ENCODE measurements around the gene SHISA5. TPM values are rescaled to one million over a fixed set of nuclear protein-coding genes. Genes with fewer than 3 reads are reported as not detected.

SHISA5 gene
- total RNA-seq, 1 donor from 2014 or later, result 333 TPM

- peaks cover 10% of the 10 kb centered on the region for H3K36me3 Mint-ChIP-seq (ENCODE audit: low read depth, unreplicated experiment)
- H3K4me3 ChIP-seq (ENCODE audit: insufficient read depth, low read depth, low read length), result no peak overlapping the region
- FAIRE-seq, result no peak
- DNase-seq (ENCODE audit: low read depth), result no peak
- no peak overlapping the region for H3K4me2 ChIP-seq (ENCODE audit: low read length)
- H3K9me3 ChIP-seq (ENCODE audit: insufficient read depth, low read depth, low read length), result no peaks in the 10 kb centered on the region
- H3K9ac ChIP-seq (ENCODE audit: low read length), result no peak overlapping the region
- no peak overlapping the region for H3K27ac ChIP-seq (ENCODE audit: low read depth, low read length)
- no peaks in the 10 kb centered on the region for H3K27me3 ChIP-seq (ENCODE audit: insufficient read depth, low read length)
- H3K4me1 Mint-ChIP-seq (ENCODE audit: low read depth, unreplicated experiment), result peaks cover 23% of the 10 kb centered on the region
- H2AFZ ChIP-seq (ENCODE audit: low read depth, low read length), result no peak overlapping the region
- H3K4me3 Mint-ChIP-seq (ENCODE audit: unreplicated experiment), result no peak overlapping the region
- no peaks in the 10 kb centered on the region for H3K36me3 ChIP-seq (ENCODE audit: insufficient read depth, low read length)
- H4K20me1 ChIP-seq (ENCODE audit: insufficient read depth, low read length), result peaks cover 83% of the 10 kb centered on the region
- no peaks in the 10 kb centered on the region for H3K9me3 Mint-ChIP-seq (ENCODE audit: unreplicated experiment)
- H3K79me2 ChIP-seq (ENCODE audit: insufficient read depth, low read length), result peaks cover 40% of the 10 kb centered on the region
- H3K27ac Mint-ChIP-seq (ENCODE audit: unreplicated experiment), result no peak overlapping the region
- H3K4me1 ChIP-seq (ENCODE audit: insufficient read depth, low read length), result peaks cover 27% of the 10 kb centered on the region
- TF ChIP-seq EZH2 (IDR thresholded peaks at IDR 0.05; ENCODE audit: insufficient read depth, low read length) (no peak), CTCF (IDR thresholded peaks at IDR 0.05; ENCODE audit: insufficient read depth, low read depth, low read length) (no peak)
- H3K27me3 Mint-ChIP-seq (ENCODE audit: low read depth, unreplicated experiment), result no peaks in the 10 kb centered on the region
These were observed 81.3 kb downstream of the SHISA5 start for GRCh38 chr3:48422681-48423080.

- H2AFZ ChIP-seq (ENCODE audit: low read depth, low read length), result no peak overlapping the region
- no peaks in the 10 kb centered on the region for H3K9me3 Mint-ChIP-seq (ENCODE audit: unreplicated experiment)
- H3K4me3 Mint-ChIP-seq (ENCODE audit: unreplicated experiment), result no peak overlapping the region
- no peak for DNase-seq (ENCODE audit: low read depth)
- no peaks in the 10 kb centered on the region for H3K36me3 ChIP-seq (ENCODE audit: insufficient read depth, low read length)
- no peak for FAIRE-seq
- peaks cover 10% of the 10 kb centered on the region for H3K36me3 Mint-ChIP-seq (ENCODE audit: low read depth, unreplicated experiment)
- no peak overlapping the region for H3K27ac Mint-ChIP-seq (ENCODE audit: unreplicated experiment)
- no peaks in the 10 kb centered on the region for H3K27me3 Mint-ChIP-seq (ENCODE audit: low read depth, unreplicated experiment)
- peaks cover 19% of the 10 kb centered on the region for H3K4me1 Mint-ChIP-seq (ENCODE audit: low read depth, unreplicated experiment)
- H3K27me3 ChIP-seq (ENCODE audit: insufficient read depth, low read length), result no peaks in the 10 kb centered on the region
- H3K9ac ChIP-seq (ENCODE audit: low read length), result no peak overlapping the region
- TF ChIP-seq EZH2 (IDR thresholded peaks at IDR 0.05; ENCODE audit: insufficient read depth, low read length), result no peak
- TF ChIP-seq CTCF (IDR thresholded peaks at IDR 0.05; ENCODE audit: insufficient read depth, low read depth, low read length), result no peak
- H3K79me2 ChIP-seq (ENCODE audit: insufficient read depth, low read length), result peaks cover 36% of the 10 kb centered on the region
- H4K20me1 ChIP-seq (ENCODE audit: insufficient read depth, low read length), result peaks cover 79% of the 10 kb centered on the region
- peaks cover 23% of the 10 kb centered on the region for H3K4me1 ChIP-seq (ENCODE audit: insufficient read depth, low read length)
- H3K27ac ChIP-seq (ENCODE audit: low read depth, low read length), result no peak overlapping the region
- H3K4me3 ChIP-seq (ENCODE audit: insufficient read depth, low read depth, low read length), result no peak overlapping the region
- no peaks in the 10 kb centered on the region for H3K9me3 ChIP-seq (ENCODE audit: insufficient read depth, low read depth, low read length)
- H3K4me2 ChIP-seq (ENCODE audit: low read length), result no peak overlapping the region
These were observed 81.7 kb downstream of the SHISA5 start for GRCh38 chr3:48422272-48422671.

- Mint-ChIP-seq H3K27ac (ENCODE audit: unreplicated experiment) (no peak overlapping the region), H3K27me3 (ENCODE audit: low read depth, unreplicated experiment) (no peaks in the 10 kb centered on the region), H3K36me3 (ENCODE audit: low read depth, unreplicated experiment) (peaks cover 14% of the 10 kb centered on the region), H3K9me3 (ENCODE audit: unreplicated experiment) (no peaks in the 10 kb centered on the region), H3K4me3 (ENCODE audit: unreplicated experiment) (no peak overlapping the region), H3K4me1 (ENCODE audit: low read depth, unreplicated experiment) (peaks cover 10% of the 10 kb centered on the region)
- FAIRE-seq, result no peak
- Histone ChIP-seq H3K4me2 (ENCODE audit: low read length) (no peak overlapping the region), H3K27ac (ENCODE audit: low read depth, low read length) (no peak overlapping the region), H3K4me3 (ENCODE audit: insufficient read depth, low read depth, low read length) (no peak overlapping the region), H2AFZ (ENCODE audit: low read depth, low read length) (no peak overlapping the region), H3K79me2 (ENCODE audit: insufficient read depth, low read length) (peaks cover 19% of the 10 kb centered on the region), H3K9me3 (ENCODE audit: insufficient read depth, low read depth, low read length) (no peaks in the 10 kb centered on the region), H4K20me1 (ENCODE audit: insufficient read depth, low read length) (peaks cover 68% of the 10 kb centered on the region), H3K36me3 (ENCODE audit: insufficient read depth, low read length) (no peaks in the 10 kb centered on the region), H3K27me3 (ENCODE audit: insufficient read depth, low read length) (no peaks in the 10 kb centered on the region), H3K9ac (ENCODE audit: low read length) (no peak overlapping the region), H3K4me1 (ENCODE audit: insufficient read depth, low read length) (peaks cover 7% of the 10 kb centered on the region)
- DNase-seq (ENCODE audit: low read depth), result no peak
- no peak for TF ChIP-seq EZH2 (IDR thresholded peaks at IDR 0.05; ENCODE audit: insufficient read depth, low read length)
- TF ChIP-seq CTCF (IDR thresholded peaks at IDR 0.05; ENCODE audit: insufficient read depth, low read depth, low read length), result no peak
These were observed 83.4 kb downstream of the SHISA5 start for GRCh38 chr3:48420561-48420960.

All from astrocyte (in vitro differentiated cells and primary cell).